ENCODE data around the gene STX8.
A peak's percentile ranks its signal among the peaks of the same experiment; 100 is the strongest.

STX8 gene

GRCh38 chr17:9225305-9226101 is 350.1 kb downstream of the STX8 start:
- peak; percentile 46 for DNase-seq
- peak; percentile 22; the same call in 1 of the 2 replicates for TF ChIP-seq CTCF (IDR thresholded peaks at IDR 0.05; ENCODE audit: low read depth, low read length)
- Histone ChIP-seq H3K27me3 (ENCODE audit: insufficient read depth, low read depth, severe bottlenecking) (no peaks in the 10 kb centered on the region), H3K9me3 (ENCODE audit: severe bottlenecking) (no peaks in the 10 kb centered on the region), H3K4me3 (ENCODE audit: low read depth, low read length) (no peak overlapping the region), H3K36me3 (no peaks in the 10 kb centered on the region), H3K27ac (no peak overlapping the region)

- Histone ChIP-seq H3K4me3 (ENCODE audit: low read depth, low read length) (no peak overlapping the region), H3K36me3 (no peaks in the 10 kb centered on the region), H3K9me3 (ENCODE audit: severe bottlenecking) (no peaks in the 10 kb centered on the region), H3K27me3 (ENCODE audit: insufficient read depth, low read depth, severe bottlenecking) (no peaks in the 10 kb centered on the region), H3K27ac (no peak overlapping the region)
- DNase-seq = no peak
- TF ChIP-seq CTCF (IDR thresholded peaks at IDR 0.05; ENCODE audit: low read depth, low read length) = no peak
Measured at GRCh38 chr17:9224485-9224884, 351.1 kb downstream of the STX8 start.

DNA sequence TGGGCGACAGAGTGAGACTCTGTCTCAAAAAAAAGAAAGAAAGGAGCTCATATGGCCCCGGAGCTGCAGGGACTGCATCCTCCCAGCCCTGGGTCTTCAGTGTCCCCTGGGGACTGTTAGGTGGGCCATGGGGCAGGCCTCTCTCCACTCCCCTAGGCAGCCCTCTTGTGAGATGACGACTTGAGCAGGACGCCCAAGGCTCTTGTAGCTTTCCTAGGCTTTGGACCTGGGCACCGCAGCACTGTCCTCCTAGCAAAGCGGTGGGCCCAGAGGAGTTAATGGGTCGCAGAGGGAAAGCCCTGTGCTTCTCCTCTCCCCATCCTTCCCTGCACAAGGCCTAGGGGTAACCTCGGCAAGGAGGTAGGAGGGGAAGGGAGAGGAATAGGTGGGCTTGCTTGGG is 352.1 kb downstream of the STX8 start:
- DNase-seq = no peak
- Histone ChIP-seq H3K4me3 (ENCODE audit: low read depth, low read length) (no peak overlapping the region), H3K27me3 (ENCODE audit: insufficient read depth, low read depth, severe bottlenecking) (no peaks in the 10 kb centered on the region), H3K27ac (no peak overlapping the region), H3K36me3 (no peaks in the 10 kb centered on the region), H3K9me3 (ENCODE audit: severe bottlenecking) (no peaks in the 10 kb centered on the region)
- no peak for TF ChIP-seq CTCF (IDR thresholded peaks at IDR 0.05; ENCODE audit: low read depth, low read length)

- no peak for TF ChIP-seq CTCF (IDR thresholded peaks at IDR 0.05; ENCODE audit: low read depth, low read length)
- Histone ChIP-seq H3K27me3 (ENCODE audit: insufficient read depth, low read depth, severe bottlenecking) (no peaks in the 10 kb centered on the region), H3K27ac (no peak overlapping the region), H3K36me3 (no peaks in the 10 kb centered on the region), H3K4me3 (ENCODE audit: low read depth, low read length) (no peak overlapping the region), H3K9me3 (ENCODE audit: severe bottlenecking) (no peaks in the 10 kb centered on the region)
- no peak for DNase-seq
Measured at GRCh38 chr17:9221922-9222180, 353.8 kb downstream of the STX8 start.

- no peak overlapping the region for H3K27ac ChIP-seq
- DNase-seq = no peak
- H3K27me3 ChIP-seq (ENCODE audit: insufficient read depth, low read depth, severe bottlenecking) = no peaks in the 10 kb centered on the region
Measured at GRCh38 chr17:9221147-9221921, 354.3 kb downstream of the STX8 start.

More at GRCh38 chr17:9221147-9221921, 354.3 kb downstream of the STX8 start:
- Histone ChIP-seq H3K9me3 (ENCODE audit: severe bottlenecking) (peaks cover 2% of the 10 kb centered on the region), H3K4me3 (ENCODE audit: low read depth, low read length) (no peak overlapping the region), H3K36me3 (no peaks in the 10 kb centered on the region)
- TF ChIP-seq CTCF (IDR thresholded peaks at IDR 0.05; ENCODE audit: low read depth, low read length) = no peak

Data from WERI-Rb-1 (cell line).